HAP-1 (cell line): ENCODE measurements around the gene GRM6.

Experiments used
- DNase-seq, 2 experiments: peaks; one replicate each; pipeline ENCODE4 v3.0.0-alpha.2; 2016 to 2020; ENCODE audit warnings: low spot score in 2 of 2
- H3K27me3 ChIP-seq: fragments of 250-450 bp; sonication (Bioruptor Pico); 2 replicates; pipeline ENCODE4 v1.5.1; 2020; ENCODE audit warnings: low read depth, mild to moderate bottlenecking, moderate library complexity
- H3K36me3 ChIP-seq: fragments of 250-450 bp; sonication (Bioruptor Pico); replicated peaks from 2 replicates; pipeline ENCODE4 v1.5.1; 2020; ENCODE audit warnings: mild to moderate bottlenecking
- H3K4me1 ChIP-seq: fragments of 250-450 bp; sonication (Bioruptor Pico); 2 replicates; pipeline ENCODE4 v1.5.1; 2020; ENCODE audit warnings: mild to moderate bottlenecking
- H3K4me3 ChIP-seq: fragments of 250-450 bp; sonication (Bioruptor Pico); 2 replicates; pipeline ENCODE4 v1.5.1; 2020; ENCODE audit warnings: mild to moderate bottlenecking, moderate library complexity
- H3K9me3 ChIP-seq: fragments of 250-450 bp; sonication (Bioruptor Pico); 2 replicates; pipeline ENCODE4 v1.5.1; 2020; ENCODE audit warnings: mild to moderate bottlenecking, moderate library complexity
- in situ Hi-C: fragments of 300-500 bp; cut with MboI; formaldehyde crosslinking; loops from 3 replicates; pipeline ENCODE4 v1.14.3; 2020; ENCODE audit warnings: low sequenced_read_pairs, inconsistent platforms, mixed read lengths

The GRM6 gene

DNA sequence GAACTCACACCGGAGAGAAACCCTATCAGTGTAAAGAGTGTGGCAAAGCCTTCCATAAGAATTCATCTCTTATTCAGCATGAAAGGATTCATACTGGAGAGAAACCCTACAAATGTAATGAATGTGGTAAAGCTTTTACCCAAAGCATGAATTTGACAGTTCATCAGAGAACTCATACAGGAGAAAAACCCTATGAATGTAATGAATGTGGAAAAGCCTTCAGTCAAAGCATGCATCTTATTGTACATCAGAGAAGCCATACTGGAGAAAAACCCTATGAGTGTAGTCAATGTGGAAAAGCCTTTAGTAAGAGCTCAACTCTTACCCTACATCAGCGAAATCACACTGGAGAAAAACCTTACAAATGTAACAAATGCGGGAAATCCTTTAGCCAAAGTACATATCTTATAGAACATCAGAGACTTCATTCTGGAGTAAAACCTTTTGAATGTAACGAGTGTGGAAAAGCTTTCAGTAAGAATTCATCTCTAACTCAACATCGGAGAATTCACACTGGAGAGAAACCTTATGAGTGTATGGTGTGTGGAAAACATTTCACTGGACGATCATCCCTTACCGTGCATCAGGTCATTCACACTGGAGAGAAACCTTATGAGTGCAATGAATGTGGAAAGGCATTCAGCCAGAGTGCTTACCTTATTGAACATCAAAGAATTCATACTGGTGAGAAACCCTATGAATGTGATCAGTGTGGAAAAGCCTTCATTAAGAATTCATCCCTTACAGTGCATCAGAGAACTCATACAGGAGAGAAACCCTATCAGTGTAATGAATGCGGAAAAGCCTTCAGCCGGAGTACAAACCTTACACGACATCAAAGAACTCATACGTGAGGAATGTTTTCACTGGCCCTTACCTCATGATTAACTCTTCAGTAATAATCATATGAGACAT is 63.0 kb downstream of the GRM6 start:
- DNase-seq = no peak
- Histone ChIP-seq H3K4me1 (no peaks in the 10 kb centered on the region), H3K9me3 (peaks cover 11% of the 10 kb centered on the region; the same call in 1 of the 2 replicates), H3K4me3 (no peak overlapping the region), H3K36me3 (no peaks in the 10 kb centered on the region), H3K27me3 (no peaks in the 10 kb centered on the region)
- in situ Hi-C loops = no loop called here
